ENCODE measurements around the gene MRFAP1L1.
A peak's percentile ranks its signal among the peaks of the same experiment; 100 is the strongest.

Gene MRFAP1L1

DNA sequence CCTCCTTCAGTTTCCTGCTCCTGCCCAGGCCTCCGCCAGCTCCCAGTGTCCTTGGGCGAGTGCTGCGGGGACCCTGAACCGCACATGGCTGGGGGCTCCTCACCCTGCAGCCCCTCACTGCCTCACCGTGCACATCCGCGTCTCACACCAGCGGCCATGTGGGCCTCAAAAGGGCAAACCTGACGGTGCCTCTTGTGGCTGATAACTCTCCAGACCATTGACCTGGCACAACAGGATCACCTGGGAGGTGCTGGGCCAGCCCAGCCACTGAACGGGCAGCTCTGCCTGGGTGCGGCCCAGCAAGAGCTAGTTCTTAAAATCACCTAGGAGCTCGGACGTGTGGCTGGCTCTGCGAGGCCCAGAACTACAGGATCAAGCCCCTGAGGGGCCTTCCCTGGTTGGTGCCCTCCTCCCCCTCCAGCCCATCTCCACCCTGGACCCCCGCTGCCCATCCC, 20.1 kb downstream of the MRFAP1L1 start:
- Histone ChIP-seq H3K27ac (ENCODE audit: low read depth, low read length, poor library complexity, severe bottlenecking) (no peak overlapping the region), H3K9ac (ENCODE audit: low read length) (no peak overlapping the region), H3K79me2 (ENCODE audit: insufficient read depth, low read length) (no peaks in the 10 kb centered on the region), H4K20me1 (ENCODE audit: insufficient read depth, low read length) (no peaks in the 10 kb centered on the region), H3K36me3 (ENCODE audit: insufficient read depth, low read length) (no peaks in the 10 kb centered on the region), H3K9me3 (ENCODE audit: low read length) (no peaks in the 10 kb centered on the region), H3K4me3 (ENCODE audit: low read depth, low read length, poor library complexity, severe bottlenecking) (no peak overlapping the region), H3K9me2 (ENCODE audit: low read depth, low read length) (no peaks in the 10 kb centered on the region), H2AFZ (ENCODE audit: low read length) (no peak overlapping the region), H3K4me2 (ENCODE audit: low read length) (no peak overlapping the region), H3K4me1 (ENCODE audit: insufficient read depth, low read length, severe bottlenecking) (no peaks in the 10 kb centered on the region), H3F3A (ENCODE audit: insufficient read depth, low read length) (no peaks in the 10 kb centered on the region), H3K27me3 (ENCODE audit: insufficient read depth, low read length) (no peaks in the 10 kb centered on the region)
- no peak for TF ChIP-seq EZH2 (IDR thresholded peaks at IDR 0.05; ENCODE audit: borderline replicate concordance, low read length)
- TF ChIP-seq, protein P1, sequence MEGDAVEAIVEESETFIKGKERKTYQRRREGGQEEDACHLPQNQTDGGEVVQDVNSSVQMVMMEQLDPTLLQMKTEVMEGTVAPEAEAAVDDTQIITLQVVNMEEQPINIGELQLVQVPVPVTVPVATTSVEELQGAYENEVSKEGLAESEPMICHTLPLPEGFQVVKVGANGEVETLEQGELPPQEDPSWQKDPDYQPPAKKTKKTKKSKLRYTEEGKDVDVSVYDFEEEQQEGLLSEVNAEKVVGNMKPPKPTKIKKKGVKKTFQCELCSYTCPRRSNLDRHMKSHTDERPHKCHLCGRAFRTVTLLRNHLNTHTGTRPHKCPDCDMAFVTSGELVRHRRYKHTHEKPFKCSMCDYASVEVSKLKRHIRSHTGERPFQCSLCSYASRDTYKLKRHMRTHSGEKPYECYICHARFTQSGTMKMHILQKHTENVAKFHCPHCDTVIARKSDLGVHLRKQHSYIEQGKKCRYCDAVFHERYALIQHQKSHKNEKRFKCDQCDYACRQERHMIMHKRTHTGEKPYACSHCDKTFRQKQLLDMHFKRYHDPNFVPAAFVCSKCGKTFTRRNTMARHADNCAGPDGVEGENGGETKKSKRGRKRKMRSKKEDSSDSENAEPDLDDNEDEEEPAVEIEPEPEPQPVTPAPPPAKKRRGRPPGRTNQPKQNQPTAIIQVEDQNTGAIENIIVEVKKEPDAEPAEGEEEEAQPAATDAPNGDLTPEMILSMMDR (IDR thresholded peaks at IDR 0.05; ENCODE audit: low read length): no peak

DNA sequence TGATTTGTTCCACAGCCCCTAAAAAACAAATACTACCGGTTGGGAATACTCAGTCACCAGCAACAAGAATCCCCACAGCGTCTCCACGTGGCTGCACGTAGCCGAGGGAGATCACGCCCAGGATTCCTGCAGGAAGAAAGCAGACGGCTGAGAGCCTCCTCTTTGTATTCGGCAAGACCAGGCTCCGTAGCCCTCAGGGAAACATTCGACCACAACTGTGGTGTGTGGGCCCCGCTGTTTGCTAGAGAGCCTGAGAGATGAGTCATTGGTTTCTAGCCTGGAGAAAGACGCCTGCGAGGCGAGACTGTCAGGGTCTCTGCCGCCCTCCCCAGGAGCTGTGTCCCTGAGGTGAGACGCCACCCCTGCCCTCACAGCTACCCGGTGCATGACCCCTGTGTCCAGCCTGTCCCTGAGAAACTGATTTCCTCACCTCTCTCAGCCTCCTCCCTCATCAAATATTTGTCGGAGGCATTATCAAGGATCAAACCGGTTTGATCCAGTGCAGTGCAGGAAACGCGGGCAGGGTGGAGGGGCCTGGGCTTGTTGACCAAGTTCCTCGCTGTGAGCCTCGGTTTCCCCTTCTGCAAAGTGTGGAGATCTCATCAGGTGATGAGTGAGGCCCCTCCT, 20.7 kb downstream of the MRFAP1L1 start:
- no peaks in the 10 kb centered on the region for H3K4me1 ChIP-seq (ENCODE audit: insufficient read depth, low read length, severe bottlenecking)
- H3K27ac ChIP-seq (ENCODE audit: low read depth, low read length, poor library complexity, severe bottlenecking): no peak overlapping the region
- no peaks in the 10 kb centered on the region for H4K20me1 ChIP-seq (ENCODE audit: insufficient read depth, low read length)
- H2AFZ ChIP-seq (ENCODE audit: low read length): no peak overlapping the region
- H3K4me2 ChIP-seq (ENCODE audit: low read length): no peak overlapping the region
- H3K27me3 ChIP-seq (ENCODE audit: insufficient read depth, low read length): no peaks in the 10 kb centered on the region
- no peaks in the 10 kb centered on the region for H3K9me2 ChIP-seq (ENCODE audit: low read depth, low read length)
- H3K36me3 ChIP-seq (ENCODE audit: insufficient read depth, low read length): no peaks in the 10 kb centered on the region
- no peaks in the 10 kb centered on the region for H3F3A ChIP-seq (ENCODE audit: insufficient read depth, low read length)
- no peaks in the 10 kb centered on the region for H3K9me3 ChIP-seq (ENCODE audit: low read length)
- H3K79me2 ChIP-seq (ENCODE audit: insufficient read depth, low read length): no peaks in the 10 kb centered on the region
- no peak overlapping the region for H3K4me3 ChIP-seq (ENCODE audit: low read depth, low read length, poor library complexity, severe bottlenecking)
- H3K9ac ChIP-seq (ENCODE audit: low read length): no peak overlapping the region
- TF ChIP-seq, protein P1 (IDR thresholded peaks at IDR 0.05; ENCODE audit: low read length): no peak
- TF ChIP-seq EZH2 (IDR thresholded peaks at IDR 0.05; ENCODE audit: borderline replicate concordance, low read length): no peak

DNA sequence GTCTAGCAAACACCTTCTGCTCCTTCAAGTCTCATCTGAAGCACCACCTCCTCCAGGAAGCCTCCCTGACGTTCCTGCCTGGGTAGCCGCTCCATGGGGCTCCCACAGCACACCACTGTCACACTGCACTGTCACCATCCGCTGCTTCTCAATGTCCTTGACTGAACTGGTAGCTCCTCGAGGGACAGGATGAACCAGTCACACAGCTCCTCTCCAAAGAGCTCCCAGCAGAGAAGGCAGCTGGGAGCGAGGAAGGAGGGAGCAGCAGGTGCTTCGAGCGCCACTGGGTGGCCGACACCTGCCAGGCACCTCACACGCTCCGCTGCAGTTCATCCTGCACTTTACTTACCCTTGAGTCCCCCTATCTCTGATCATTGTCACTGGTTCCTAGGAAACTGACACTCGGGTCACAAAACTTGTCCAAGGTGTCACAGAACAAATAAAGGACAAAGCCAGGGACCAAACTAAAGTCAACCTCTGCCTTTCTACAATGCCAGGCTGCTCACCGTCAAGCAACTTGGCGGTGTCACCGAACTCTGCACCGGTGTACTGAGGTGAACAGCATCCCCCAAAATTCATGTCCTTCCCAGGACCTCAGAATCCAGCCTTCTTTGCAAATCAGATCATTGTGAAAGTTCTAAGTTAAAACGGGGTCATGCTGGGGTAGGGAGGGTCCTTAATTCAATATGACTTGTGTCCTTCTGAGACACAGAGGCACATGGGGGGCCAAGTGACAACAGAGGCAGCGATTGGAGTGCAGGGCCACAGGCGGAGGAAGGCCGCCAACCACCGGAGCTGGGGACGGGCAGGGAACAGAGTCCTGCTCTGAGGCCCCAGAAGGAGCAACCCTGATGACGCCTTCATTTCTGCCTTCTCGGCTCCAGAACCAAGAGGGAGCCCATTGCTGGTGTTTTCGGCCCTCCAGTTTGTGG, 21.5 kb downstream of the MRFAP1L1 start:
- no peaks in the 10 kb centered on the region for H3K9me3 ChIP-seq (ENCODE audit: low read length)
- H3K4me3 ChIP-seq (ENCODE audit: low read depth, low read length, poor library complexity, severe bottlenecking): no peak overlapping the region
- H3K4me2 ChIP-seq (ENCODE audit: low read length): no peak overlapping the region
- no peak overlapping the region for H3K9ac ChIP-seq (ENCODE audit: low read length)
- no peak overlapping the region for H3K27ac ChIP-seq (ENCODE audit: low read depth, low read length, poor library complexity, severe bottlenecking)
- no peaks in the 10 kb centered on the region for H3K4me1 ChIP-seq (ENCODE audit: insufficient read depth, low read length, severe bottlenecking)
- H3K79me2 ChIP-seq (ENCODE audit: insufficient read depth, low read length): no peaks in the 10 kb centered on the region
- no peak for TF ChIP-seq EZH2 (IDR thresholded peaks at IDR 0.05; ENCODE audit: borderline replicate concordance, low read length)
- TF ChIP-seq, protein P1 (IDR thresholded peaks at IDR 0.05; ENCODE audit: low read length): peak; percentile 10; the same call in 1 of the 2 replicates
- no peaks in the 10 kb centered on the region for H3K36me3 ChIP-seq (ENCODE audit: insufficient read depth, low read length)
- no peaks in the 10 kb centered on the region for H3K9me2 ChIP-seq (ENCODE audit: low read depth, low read length)
- H3K27me3 ChIP-seq (ENCODE audit: insufficient read depth, low read length): no peaks in the 10 kb centered on the region
- H2AFZ ChIP-seq (ENCODE audit: low read length): no peak overlapping the region
- H4K20me1 ChIP-seq (ENCODE audit: insufficient read depth, low read length): no peaks in the 10 kb centered on the region
- H3F3A ChIP-seq (ENCODE audit: insufficient read depth, low read length): no peaks in the 10 kb centered on the region

Data from OCI-LY1 (cell line).